HG02759 (cell line): Measurements from ENCODE around the gene FOXK1.

ENCODE experiments used
- ATAC-seq: cut with Tn5 transposase; IDR thresholded peaks from one replicate; pipeline ENCODE4 v1.9.1; 2021; ENCODE audit warnings: mild to moderate bottlenecking, moderate library complexity; ENCODE audit not compliant: unreplicated experiment

The FOXK1 gene

DNA sequence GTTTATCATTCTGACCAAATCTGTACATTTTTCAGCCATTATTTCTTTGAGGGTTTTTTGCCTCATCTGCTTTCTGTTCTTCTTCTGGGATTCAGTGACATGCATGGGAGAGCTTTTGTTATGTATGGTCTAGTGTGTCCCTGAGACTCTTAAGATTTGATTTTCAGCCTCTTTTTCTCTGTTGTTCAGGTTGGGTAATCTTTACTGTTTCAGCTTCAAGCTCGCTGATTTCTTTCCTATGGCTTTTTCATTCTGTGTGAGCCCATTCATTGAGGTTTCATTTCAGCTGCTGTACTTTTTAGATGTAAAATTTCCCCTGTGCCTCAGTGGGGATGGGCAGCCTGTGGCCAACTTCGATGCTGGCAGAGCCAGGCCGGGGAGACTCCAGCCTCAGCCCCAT is 38.1 kb downstream of the FOXK1 start:
- peak; percentile 39 for ATAC-seq

DNA sequence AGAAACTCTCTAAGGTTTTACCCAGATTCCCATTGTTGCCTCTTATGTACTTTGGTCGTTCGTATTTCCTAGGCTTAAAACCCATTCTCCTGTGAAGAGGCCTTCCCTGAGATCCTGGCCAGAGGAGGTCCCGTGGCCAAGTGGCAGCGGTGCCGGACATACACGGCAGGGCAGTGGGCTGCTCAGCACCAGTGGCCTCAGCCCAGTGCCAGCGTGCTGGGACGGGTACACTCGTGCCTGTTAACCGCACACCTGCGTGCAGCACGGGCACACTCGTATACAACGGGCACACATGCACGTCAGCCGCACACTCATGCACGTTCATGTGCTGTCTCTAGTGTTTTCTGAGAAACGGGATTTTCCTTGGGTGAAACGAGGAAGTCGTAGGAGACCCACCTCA is 40.2 kb downstream of the FOXK1 start:
- ATAC-seq: no peak

GRCh38 chr7:4722960-4723630 is 41.0 kb downstream of the FOXK1 start:
- no peak for ATAC-seq

GRCh38 chr7:4724648-4725013 is 42.5 kb downstream of the FOXK1 start:
- ATAC-seq: peak; percentile 12

- ATAC-seq: peak; percentile 77
Measured at GRCh38 chr7:4725014-4725849, 43.1 kb downstream of the FOXK1 start.

GRCh38 chr7:4725850-4726450 is 43.9 kb downstream of the FOXK1 start:
- ATAC-seq: no peak

DNA sequence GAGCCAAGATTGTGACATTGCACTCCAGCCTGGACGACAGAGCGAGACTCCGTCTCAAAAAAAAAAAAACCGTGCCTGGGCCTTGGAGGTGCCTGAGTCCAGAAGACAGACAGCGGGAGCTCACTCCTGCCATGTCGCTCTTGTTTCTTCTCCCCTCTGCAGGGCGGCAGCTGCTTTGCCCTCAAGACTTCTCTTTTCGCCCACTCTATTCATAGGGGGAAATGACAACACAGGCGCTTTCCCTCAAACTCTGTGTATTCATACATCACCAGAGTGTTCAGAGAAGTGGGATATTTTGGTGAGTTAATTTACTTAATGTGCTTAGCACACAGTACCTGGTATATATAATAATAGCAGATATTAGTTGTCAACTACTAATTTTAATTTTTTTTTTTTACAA is 44.5 kb downstream of the FOXK1 start:
- ATAC-seq: no peak

- no peak for ATAC-seq
Measured at GRCh38 chr7:4727914-4728705, 46.0 kb downstream of the FOXK1 start.

DNA sequence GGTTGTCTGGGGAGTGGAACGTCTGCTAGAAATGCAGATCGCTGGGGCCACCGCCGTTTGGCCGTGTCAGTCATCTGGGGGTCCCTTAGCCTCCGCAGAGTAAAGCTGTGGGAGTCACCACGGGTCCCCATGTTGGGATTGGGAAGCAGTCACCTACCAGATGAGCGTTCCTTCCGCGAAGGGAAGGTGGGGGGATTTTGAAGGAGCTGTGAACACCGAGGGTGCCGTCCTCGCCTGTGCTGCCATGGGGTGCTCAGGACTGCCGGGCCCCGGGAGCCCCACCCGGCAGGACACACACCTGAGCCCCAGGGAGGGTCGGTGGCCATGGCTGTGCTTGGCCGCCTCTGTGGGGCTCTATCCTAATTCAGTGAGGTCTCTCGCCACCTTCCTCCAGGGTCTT is 47.2 kb downstream of the FOXK1 start:
- no peak for ATAC-seq

DNA sequence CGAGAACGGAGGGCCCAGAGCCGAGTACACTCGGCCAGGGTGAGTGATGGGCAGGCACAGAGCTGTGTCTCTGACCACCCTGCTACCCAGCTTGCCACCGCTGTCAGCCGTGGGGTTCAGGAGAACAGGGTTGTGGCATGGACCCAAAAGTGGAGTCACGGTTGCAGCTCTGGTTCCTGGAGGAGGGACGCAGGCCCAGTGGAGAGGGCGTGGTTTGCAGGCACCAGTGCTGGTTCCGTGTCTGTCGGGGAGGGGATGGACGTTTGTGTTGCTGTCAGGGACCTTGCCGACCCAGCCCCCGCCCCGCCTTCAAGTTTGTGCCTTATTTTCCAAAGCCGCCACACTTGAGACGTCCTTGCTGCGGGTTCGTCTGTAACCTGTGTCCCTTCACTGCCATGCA is 48.2 kb downstream of the FOXK1 start:
- ATAC-seq: no peak

GRCh38 chr7:4730971-4731370 is 48.9 kb downstream of the FOXK1 start:
- no peak for ATAC-seq

DNA sequence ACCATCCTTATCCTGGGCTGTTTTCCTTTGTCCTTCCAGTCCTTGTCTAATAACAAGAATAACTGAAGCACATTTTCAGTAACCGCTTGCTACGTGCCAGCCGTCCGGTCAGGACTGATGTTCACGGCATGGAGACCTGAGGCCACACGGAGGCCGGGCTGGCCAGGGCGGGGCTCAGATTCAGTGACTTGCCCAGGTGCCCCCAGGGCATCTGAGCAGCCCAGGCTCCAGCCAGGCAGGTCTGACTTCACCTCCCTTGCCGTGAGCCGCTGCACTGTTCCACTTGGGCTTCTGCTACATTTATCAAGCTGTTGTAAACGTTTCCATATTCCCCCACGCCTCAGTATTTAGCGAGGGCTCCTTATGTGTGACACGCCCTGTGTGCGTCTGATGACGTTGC is 49.7 kb downstream of the FOXK1 start:
- no peak for ATAC-seq

DNA sequence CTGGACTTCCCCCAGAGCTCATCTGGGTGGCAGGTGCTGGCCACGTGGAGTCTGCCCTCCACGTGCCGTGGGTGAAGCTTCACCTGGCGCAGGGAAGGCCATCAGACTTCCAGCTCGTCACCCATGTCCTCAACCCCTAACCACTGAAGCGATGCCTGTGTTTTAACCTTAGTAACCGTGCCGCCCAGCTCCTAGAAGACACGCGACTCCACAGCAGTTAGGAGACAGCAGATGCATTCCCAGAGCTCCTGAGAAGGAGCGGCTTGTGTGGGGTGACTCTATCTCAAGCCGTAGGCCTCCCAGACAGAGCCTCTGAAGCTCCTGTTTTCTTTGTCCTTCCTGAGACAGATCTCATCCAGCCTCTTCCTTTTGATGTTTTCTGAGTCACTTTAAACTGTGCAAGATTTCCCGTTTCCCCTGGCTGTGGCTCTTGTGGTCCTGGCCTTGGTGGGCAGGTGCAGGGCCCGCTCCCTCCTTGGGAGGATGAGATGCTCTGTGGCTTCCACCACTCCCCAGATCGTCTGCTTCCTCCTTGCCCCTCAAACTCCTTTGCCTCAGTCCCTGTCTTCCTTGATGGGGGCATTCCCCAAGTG is 51.9 kb downstream of the FOXK1 start:
- no peak for ATAC-seq

DNA sequence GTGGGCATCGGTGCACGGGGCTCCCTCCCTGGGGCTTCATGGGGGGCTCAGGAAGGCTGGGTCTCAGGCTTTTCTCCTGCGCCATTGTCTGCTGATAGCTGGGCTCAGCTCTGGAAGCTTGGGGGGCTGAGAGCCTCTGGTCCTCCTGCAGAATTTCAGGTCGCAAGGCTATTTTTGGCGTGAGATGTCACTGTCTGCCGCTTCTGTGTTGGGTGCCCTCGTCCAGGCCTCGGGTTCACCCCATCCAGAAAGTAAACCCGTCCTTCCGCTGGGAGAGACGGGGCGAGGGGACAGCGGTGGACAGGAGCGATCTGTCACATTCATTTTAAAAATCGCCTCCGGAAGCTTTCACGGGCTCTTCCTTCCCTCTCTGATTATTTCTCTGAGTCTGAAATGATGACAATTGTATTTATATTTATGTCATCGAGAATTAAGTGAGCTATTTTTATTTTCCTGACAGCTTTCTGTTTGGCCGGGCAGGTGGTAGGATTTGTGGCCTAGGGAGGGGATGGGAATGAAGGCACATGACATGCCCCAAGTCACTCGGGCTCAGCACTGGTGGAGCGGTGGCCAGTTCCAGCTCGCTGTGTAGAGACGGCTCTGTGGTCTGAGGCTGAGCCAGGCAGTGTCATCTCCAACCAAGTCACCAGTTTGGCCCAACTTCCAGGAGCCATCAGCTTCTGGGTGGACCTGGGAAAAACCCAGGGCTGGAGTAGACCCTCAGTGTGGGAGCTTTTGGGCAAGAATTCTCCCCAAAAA is 52.7 kb downstream of the FOXK1 start:
- ATAC-seq: no peak

- no peak for ATAC-seq
Measured at GRCh38 chr7:4737300-4737699, 55.2 kb downstream of the FOXK1 start.

GRCh38 chr7:4738711-4739527 is 56.8 kb downstream of the FOXK1 start:
- no peak for ATAC-seq

DNA sequence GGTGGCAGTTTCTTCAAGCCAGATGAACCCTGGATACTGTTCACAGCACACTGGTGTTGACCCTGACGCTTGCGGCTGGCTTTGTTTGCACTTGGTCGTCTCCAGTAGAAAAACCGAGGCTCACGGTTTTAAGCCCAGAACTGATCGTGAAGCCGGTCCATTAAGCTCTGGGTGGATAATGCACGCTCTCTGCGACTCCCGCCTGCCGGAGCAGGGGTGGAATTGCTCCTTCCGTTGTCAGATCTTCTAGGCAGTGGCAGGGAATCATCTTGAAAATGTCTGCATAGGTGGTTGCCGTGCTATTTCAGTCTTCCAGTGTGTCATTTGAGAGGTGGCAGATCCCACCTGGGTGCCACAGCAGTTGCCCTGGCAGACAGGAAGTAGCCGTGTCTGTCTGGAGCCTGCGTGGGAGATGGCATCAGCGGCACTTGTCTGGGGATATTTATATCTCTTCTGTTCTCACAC is 57.5 kb downstream of the FOXK1 start:
- ATAC-seq: no peak

GRCh38 chr7:4740796-4741195 is 58.7 kb downstream of the FOXK1 start:
- no peak for ATAC-seq

GRCh38 chr7:4742051-4742573 is 60.0 kb downstream of the FOXK1 start:
- ATAC-seq: no peak
